B cell (primary cell): ENCODE measurements around the gene MARF1.

Experiments used
- EZH2 ChIP-seq: IDR thresholded peaks from 2 replicates; pipeline ENCODE4 v1.6.1; 2012; ENCODE audit warnings: borderline replicate concordance, low read depth, mild to moderate bottlenecking, moderate library complexity, low read length; ENCODE audit not compliant: insufficient read depth, poor library complexity, severe bottlenecking
- TF ChIP-seq, protein P1 (sequence below): fragments of 200-600 bp; IDR thresholded peaks from one replicate; pipeline ENCODE4 v1.8.0; 2022; ENCODE audit warnings: antibody characterized with exemption, mild to moderate bottlenecking

DNA sequence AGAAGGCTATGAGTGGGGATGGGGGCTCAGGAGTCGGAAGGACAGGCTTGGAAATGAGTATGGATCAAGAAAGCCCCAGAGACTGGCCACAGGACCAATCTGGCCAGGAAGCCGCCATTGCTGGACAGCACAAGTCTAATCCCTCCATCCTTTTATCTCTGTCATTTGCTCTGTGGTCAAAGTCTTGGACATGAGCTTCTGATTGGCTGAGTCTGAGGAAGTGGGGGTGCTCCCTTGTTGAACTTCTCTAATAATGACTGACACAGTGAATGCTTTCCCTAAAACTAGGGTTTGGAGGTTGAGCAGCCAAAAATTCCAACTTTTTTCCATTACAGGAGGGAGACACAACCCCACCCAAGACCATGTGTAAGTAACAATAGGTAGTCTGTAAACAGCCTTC lies 97.4 kb downstream of the MARF1 start:
- TF ChIP-seq, protein P1, sequence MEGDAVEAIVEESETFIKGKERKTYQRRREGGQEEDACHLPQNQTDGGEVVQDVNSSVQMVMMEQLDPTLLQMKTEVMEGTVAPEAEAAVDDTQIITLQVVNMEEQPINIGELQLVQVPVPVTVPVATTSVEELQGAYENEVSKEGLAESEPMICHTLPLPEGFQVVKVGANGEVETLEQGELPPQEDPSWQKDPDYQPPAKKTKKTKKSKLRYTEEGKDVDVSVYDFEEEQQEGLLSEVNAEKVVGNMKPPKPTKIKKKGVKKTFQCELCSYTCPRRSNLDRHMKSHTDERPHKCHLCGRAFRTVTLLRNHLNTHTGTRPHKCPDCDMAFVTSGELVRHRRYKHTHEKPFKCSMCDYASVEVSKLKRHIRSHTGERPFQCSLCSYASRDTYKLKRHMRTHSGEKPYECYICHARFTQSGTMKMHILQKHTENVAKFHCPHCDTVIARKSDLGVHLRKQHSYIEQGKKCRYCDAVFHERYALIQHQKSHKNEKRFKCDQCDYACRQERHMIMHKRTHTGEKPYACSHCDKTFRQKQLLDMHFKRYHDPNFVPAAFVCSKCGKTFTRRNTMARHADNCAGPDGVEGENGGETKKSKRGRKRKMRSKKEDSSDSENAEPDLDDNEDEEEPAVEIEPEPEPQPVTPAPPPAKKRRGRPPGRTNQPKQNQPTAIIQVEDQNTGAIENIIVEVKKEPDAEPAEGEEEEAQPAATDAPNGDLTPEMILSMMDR, result no peak
- no peak for TF ChIP-seq EZH2
